WERI-Rb-1 (cell line): ENCODE data around the gene HAPSTR1.

Experiments
- DNase-seq: peaks from one replicate; pipeline ENCODE4 v3.0.0-alpha.2; 2020
- H3K27ac ChIP-seq: fragments of 250-450 bp; sonication (Bioruptor Pico); 2 replicates; pipeline ENCODE4 v1.5.1; 2020; ENCODE audit warnings: mild to moderate bottlenecking, moderate library complexity
- H3K27me3 ChIP-seq: fragments of 250-450 bp; sonication (Bioruptor Pico); 2 replicates; pipeline ENCODE4 v1.5.1; 2021; ENCODE audit warnings: mild to moderate bottlenecking, low read depth, moderate library complexity; ENCODE audit not compliant: insufficient read depth, severe bottlenecking
- H3K36me3 ChIP-seq: fragments of 250-450 bp; sonication (Bioruptor Pico); 2 replicates; pipeline ENCODE4 v1.5.1; 2020; ENCODE audit warnings: mild to moderate bottlenecking, moderate library complexity
- H3K4me3 ChIP-seq: 2 replicates; pipeline ENCODE4 v1.5.1; 2011; ENCODE audit warnings: low read depth, mild to moderate bottlenecking, control low read depth, low read length
- H3K9me3 ChIP-seq: fragments of 250-450 bp; sonication (Bioruptor Pico); 2 replicates; pipeline ENCODE4 v1.5.1; 2021; ENCODE audit warnings: mild to moderate bottlenecking, moderate library complexity; ENCODE audit not compliant: severe bottlenecking
- TF ChIP-seq, protein P1 (sequence below): IDR thresholded peaks from 2 replicates; pipeline ENCODE4 v1.5.1; 2011; ENCODE audit warnings: low read depth, mild to moderate bottlenecking, control low read depth, inconsistent platforms, low read length

Gene HAPSTR1

DNA sequence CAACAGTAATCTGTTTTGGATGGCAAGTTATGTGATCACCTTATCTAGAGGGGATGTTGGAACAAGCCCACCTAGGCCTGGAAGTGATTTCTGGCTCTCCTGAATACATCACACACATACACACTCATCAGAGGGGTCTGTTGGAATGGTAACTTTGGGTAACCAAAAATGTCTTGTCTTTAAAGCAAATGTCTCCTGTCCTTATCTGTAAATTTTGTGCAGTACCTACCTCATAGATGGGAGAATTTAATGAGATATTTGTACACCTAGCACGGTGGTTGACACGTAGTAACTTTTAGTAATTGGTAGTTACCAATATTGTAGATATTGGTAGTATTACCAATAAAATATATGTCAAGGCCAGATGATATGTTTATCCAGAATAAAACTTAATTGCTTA, 24.7 kb downstream of the HAPSTR1 start:
- H3K36me3 ChIP-seq, result peaks cover 55% of the 10 kb centered on the region

DNA sequence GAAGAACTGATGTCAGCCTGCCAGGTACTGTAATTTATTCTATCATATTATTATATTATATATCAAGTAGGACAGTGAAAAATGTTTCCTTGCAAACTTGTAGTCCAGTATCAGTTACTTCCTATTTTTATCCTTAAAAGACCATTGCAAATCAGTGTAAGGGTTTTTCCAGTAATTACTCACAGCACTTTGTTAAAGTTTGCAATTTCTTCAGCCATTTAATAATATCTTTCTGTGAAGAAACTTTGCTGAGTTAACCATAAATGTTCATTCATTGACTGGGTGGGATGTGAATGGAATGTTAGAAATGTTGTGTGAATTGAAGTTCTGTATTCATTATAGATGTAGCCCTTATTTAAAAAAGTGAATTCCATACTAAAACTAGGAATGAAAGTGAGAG, 26.7 kb downstream of the HAPSTR1 start:
- DNase-seq, result no peak
- no peaks in the 10 kb centered on the region for H3K27me3 ChIP-seq
- H3K9me3 ChIP-seq, result no peaks in the 10 kb centered on the region
- TF ChIP-seq, protein P1, sequence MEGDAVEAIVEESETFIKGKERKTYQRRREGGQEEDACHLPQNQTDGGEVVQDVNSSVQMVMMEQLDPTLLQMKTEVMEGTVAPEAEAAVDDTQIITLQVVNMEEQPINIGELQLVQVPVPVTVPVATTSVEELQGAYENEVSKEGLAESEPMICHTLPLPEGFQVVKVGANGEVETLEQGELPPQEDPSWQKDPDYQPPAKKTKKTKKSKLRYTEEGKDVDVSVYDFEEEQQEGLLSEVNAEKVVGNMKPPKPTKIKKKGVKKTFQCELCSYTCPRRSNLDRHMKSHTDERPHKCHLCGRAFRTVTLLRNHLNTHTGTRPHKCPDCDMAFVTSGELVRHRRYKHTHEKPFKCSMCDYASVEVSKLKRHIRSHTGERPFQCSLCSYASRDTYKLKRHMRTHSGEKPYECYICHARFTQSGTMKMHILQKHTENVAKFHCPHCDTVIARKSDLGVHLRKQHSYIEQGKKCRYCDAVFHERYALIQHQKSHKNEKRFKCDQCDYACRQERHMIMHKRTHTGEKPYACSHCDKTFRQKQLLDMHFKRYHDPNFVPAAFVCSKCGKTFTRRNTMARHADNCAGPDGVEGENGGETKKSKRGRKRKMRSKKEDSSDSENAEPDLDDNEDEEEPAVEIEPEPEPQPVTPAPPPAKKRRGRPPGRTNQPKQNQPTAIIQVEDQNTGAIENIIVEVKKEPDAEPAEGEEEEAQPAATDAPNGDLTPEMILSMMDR, result no peak
- no peak overlapping the region for H3K27ac ChIP-seq
- H3K4me3 ChIP-seq, result no peak overlapping the region
- peaks cover 48% of the 10 kb centered on the region for H3K36me3 ChIP-seq

More for the DNA sequence above, 24.7 kb downstream of the HAPSTR1 start:
- TF ChIP-seq, protein P1, result no peak
- no peak for DNase-seq
- Histone ChIP-seq H3K4me3 (no peak overlapping the region), H3K9me3 (no peaks in the 10 kb centered on the region), H3K27ac (no peak overlapping the region), H3K27me3 (no peaks in the 10 kb centered on the region)

DNA sequence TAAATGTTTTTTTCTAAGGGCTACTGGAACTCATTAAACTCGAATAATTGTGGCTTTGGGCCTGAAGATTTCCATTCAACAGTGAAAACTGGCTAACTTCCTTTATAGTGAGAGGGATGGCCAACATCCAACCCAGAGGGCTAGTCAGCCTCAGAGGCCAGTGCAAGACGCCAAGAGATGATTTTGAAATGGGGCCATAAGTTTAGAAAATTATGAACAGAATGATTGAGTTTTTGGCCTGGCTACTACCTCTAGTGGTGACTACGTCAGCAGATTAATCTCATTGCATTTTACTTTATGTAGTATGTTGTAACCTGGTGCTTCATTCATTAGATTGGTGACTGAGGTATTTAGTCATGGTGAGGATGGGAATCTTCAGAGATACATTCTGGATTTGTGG, 28.4 kb downstream of the HAPSTR1 start:
- TF ChIP-seq, protein P1, result no peak
- Histone ChIP-seq H3K9me3 (no peaks in the 10 kb centered on the region), H3K36me3 (peaks cover 41% of the 10 kb centered on the region), H3K27me3 (no peaks in the 10 kb centered on the region), H3K27ac (no peak overlapping the region), H3K4me3 (no peak overlapping the region)
- no peak for DNase-seq

DNA sequence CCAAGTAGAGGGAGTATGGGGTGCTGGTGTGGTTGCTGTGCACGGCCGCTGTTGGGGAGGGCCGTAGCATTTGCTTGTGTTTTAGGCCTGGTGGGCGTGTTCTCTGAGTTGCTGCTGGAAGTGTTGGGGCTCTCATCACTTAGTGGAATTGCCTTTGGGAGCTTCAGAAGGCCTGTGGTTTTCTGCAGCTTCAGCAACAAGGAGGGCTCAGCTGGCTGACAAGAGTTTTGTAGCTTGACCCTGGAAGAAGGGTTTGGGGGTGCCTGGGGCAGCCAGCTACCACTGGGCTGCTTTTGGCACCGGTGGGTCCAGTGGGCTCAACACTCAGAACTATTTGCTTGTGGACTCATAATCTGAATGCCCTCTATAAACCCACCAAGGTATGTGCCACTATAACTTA, 30.9 kb downstream of the HAPSTR1 start:
- DNase-seq, result no peak
- Histone ChIP-seq H3K4me3 (no peak overlapping the region), H3K27ac (no peak overlapping the region), H3K9me3 (no peaks in the 10 kb centered on the region), H3K36me3 (peaks cover 21% of the 10 kb centered on the region), H3K27me3 (no peaks in the 10 kb centered on the region)
- TF ChIP-seq, protein P1, result no peak

DNA sequence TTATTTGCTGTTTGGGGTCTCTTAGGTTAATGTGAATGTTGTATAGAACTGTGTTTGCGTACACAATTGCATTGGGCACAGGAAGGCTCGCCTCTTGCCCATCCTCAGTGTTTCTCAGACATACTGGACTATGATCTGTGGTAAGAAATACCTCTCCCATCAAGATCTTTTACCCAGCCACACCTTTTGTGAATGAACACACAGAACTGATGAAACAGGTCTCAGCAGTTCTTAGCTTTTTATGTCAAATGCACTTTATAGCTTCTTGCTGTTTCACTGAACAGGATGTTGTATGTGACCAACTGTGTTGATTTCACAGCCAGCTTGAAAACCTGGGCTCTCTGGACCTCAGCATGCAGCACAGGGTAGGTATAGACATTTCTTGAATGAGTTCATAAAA, 31.5 kb downstream of the HAPSTR1 start:
- Histone ChIP-seq H3K27me3 (no peaks in the 10 kb centered on the region), H3K9me3 (no peaks in the 10 kb centered on the region), H3K4me3 (no peak overlapping the region), H3K27ac (no peak overlapping the region), H3K36me3 (peaks cover 21% of the 10 kb centered on the region)
- DNase-seq, result no peak
- TF ChIP-seq, protein P1, result no peak

DNA sequence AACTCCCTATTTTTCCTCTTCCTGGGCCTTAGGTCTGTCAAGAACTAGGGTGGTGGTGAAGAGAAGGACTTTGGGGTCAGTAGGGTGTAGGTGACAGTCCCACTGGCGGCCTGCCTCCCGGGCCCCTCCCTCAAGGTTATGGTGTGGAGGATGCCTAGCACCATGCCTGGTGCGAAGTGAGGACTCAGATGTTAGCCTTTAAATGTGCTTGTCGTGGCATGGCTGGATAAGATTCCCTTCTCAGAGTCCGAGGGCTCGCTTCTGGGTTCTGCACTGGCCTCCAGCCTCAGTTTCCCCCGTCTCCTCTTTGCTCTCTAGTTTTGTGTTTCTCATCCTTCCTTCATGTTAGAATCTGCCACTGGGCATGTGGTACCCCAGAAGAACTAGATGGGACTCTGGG, 32.0 kb downstream of the HAPSTR1 start:
- no peak overlapping the region for H3K4me3 ChIP-seq
- peaks cover 17% of the 10 kb centered on the region for H3K36me3 ChIP-seq
- H3K27ac ChIP-seq, result no peak overlapping the region
- H3K9me3 ChIP-seq, result no peaks in the 10 kb centered on the region
- TF ChIP-seq, protein P1, result no peak
- no peaks in the 10 kb centered on the region for H3K27me3 ChIP-seq
- DNase-seq, result no peak
